Suprapubic skin (tissue), 4 donors: Measurements from ENCODE around the gene SIN3B. TPM values are rescaled to one million over a fixed set of nuclear protein-coding genes. Genes with fewer than 3 reads are reported as not detected.
A peak's percentile ranks its signal among the peaks of the same experiment; 100 is the strongest.

ENCODE experiments used
- DNase-seq, 2 donors: peaks; one replicate each; pipeline ENCODE4 v3.0.0-alpha.2; 2019; ENCODE audit warnings: low spot score in 2 of 2
- H3K27ac ChIP-seq: fragments of 200-600 bp; sonication (generic); one replicate; pipeline ENCODE4 v1.5.1; 2019
- H3K27me3 ChIP-seq: fragments of 200-600 bp; sonication (generic); one replicate; pipeline ENCODE4 v1.5.1; 2019
- H3K36me3 ChIP-seq: fragments of 200-600 bp; sonication (generic); one replicate; pipeline ENCODE4 v1.5.1; 2019
- H3K4me1 ChIP-seq: fragments of 200-600 bp; sonication (generic); one replicate; pipeline ENCODE4 v1.5.1; 2019
- H3K4me3 ChIP-seq: fragments of 200-600 bp; sonication (generic); one replicate; pipeline ENCODE4 v1.5.1; 2019; ENCODE audit warnings: mild to moderate bottlenecking
- H3K9me3 ChIP-seq: fragments of 200-600 bp; sonication (generic); one replicate; pipeline ENCODE4 v1.5.1; 2019
- EP300 ChIP-seq: sonication (generic); formaldehyde crosslinking; IDR thresholded peaks from one replicate; pipeline ENCODE4 v1.6.1; 2017; ENCODE audit warnings: antibody characterized with exemption
- POLR2A ChIP-seq, 2 donors: fragments of 450-650 bp; IDR thresholded peaks; one replicate each; pipeline ENCODE4 v1.6.1; 2017; ENCODE audit warnings: antibody characterized with exemption in 2 of 2, mild to moderate bottlenecking in 2 of 2, moderate library complexity in 2 of 2
- POLR2AphosphoS5 ChIP-seq, 3 donors: sonication (generic); formaldehyde crosslinking; IDR thresholded peaks; one replicate each; pipeline ENCODE4 v1.6.1; 2017; ENCODE audit warnings: antibody characterized with exemption in 3 of 3
- WGBS: methylation state at CpG from one replicate; pipeline ENCODE4 v1.1.5; 2018; 5-methylcytosine and 5-hydroxymethylcytosine counted together
- total RNA-seq, 4 donors: library from RNA; depleted of rRNA; stranded (reverse); fragments of >200 nt; gene quantifications; one replicate each; pipeline ENCODE4 v1.1.0, GENCODE V29; 2016
- TF ChIP-seq, protein P1 (sequence below), 2 donors: fragments of 200-600 bp in 1 of 2; fragments of 450-650 bp in 1 of 2; sonication (generic) in 1 of 2; IDR thresholded peaks; one replicate each; pipeline ENCODE4 v1.5.1; 2016 to 2019; ENCODE audit warnings: antibody characterized with exemption in 2 of 2, mild to moderate bottlenecking in 1 of 2, moderate library complexity in 1 of 2

Gene SIN3B
- total RNA-seq, 4 donors from 2014 or later, result 32.1 to 122 (median 39.4) TPM

DNA sequence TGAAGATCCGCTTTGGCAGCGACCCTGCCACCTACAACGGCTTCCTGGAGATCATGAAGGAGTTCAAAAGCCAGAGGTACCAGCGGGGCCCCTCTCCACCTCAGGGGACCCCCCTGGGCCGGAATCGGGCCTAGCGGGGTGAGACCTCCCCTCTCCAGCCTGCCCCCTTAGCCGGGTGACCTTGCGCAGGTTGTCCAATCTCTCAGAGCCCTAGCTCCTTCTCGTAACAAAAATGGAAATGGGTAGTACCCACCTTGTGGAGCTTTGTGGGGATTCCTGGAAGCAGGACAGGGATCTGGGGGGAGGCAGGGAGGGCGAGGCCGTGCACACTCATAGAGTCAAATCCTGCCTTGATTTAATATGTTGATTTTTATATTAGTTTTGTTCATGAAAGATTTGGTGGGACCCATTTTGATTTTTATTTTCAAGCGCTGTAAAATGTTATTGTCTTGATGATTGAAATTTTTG, 658 bp downstream of the SIN3B start:
- DNase-seq, result no peak
- peak overlapping the region; percentile 78 for H3K27ac ChIP-seq
- TF ChIP-seq POLR2A (IDR thresholded peaks at IDR 0.05) (no peak), POLR2AphosphoS5 (IDR thresholded peaks at IDR 0.05) (no peak), EP300 (no peak)
- TF ChIP-seq, protein P1, sequence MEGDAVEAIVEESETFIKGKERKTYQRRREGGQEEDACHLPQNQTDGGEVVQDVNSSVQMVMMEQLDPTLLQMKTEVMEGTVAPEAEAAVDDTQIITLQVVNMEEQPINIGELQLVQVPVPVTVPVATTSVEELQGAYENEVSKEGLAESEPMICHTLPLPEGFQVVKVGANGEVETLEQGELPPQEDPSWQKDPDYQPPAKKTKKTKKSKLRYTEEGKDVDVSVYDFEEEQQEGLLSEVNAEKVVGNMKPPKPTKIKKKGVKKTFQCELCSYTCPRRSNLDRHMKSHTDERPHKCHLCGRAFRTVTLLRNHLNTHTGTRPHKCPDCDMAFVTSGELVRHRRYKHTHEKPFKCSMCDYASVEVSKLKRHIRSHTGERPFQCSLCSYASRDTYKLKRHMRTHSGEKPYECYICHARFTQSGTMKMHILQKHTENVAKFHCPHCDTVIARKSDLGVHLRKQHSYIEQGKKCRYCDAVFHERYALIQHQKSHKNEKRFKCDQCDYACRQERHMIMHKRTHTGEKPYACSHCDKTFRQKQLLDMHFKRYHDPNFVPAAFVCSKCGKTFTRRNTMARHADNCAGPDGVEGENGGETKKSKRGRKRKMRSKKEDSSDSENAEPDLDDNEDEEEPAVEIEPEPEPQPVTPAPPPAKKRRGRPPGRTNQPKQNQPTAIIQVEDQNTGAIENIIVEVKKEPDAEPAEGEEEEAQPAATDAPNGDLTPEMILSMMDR (IDR thresholded peaks at IDR 0.05), result no peak
- peaks cover 31% of the 10 kb centered on the region for H3K4me1 ChIP-seq
- 36% methylated on average over 5 of the region's 13 CpGs for WGBS
- peaks cover 37% of the 10 kb centered on the region for H3K36me3 ChIP-seq
- H3K9me3 ChIP-seq, result no peaks in the 10 kb centered on the region
- H3K4me3 ChIP-seq, result peak overlapping the region; percentile 94
- H3K27me3 ChIP-seq, result no peaks in the 10 kb centered on the region

DNA sequence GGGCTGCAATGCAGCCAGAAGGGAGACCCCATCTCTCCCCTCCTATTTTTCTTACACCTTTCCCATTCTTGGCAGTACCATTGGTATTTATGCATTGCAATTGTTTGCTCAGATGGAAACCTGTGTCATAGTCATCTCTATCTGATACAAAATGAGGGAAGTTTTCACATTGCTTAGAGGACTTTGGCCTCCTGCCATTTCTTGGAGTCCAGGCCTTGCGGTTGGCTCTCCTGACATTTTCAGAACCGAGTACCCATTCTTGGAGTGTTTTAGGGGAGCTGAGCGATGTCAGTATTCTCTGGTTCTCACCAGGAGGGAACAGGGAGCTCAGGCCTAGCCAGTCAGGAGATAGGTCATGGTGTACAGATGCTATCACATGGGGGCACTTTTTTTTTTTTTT, 1.5 kb downstream of the SIN3B start:
- DNase-seq, result no peak
- H3K27ac ChIP-seq, result no peak overlapping the region
- TF ChIP-seq POLR2A (IDR thresholded peaks at IDR 0.05), result no peak
- no peaks in the 10 kb centered on the region for H3K27me3 ChIP-seq
- peak overlapping the region; percentile 94 for H3K4me3 ChIP-seq
- peaks cover 37% of the 10 kb centered on the region for H3K36me3 ChIP-seq
- H3K4me1 ChIP-seq, result peaks cover 23% of the 10 kb centered on the region
- WGBS, result 46% methylated on average over 3 of the region's 3 CpGs
- H3K9me3 ChIP-seq, result no peaks in the 10 kb centered on the region

DNA sequence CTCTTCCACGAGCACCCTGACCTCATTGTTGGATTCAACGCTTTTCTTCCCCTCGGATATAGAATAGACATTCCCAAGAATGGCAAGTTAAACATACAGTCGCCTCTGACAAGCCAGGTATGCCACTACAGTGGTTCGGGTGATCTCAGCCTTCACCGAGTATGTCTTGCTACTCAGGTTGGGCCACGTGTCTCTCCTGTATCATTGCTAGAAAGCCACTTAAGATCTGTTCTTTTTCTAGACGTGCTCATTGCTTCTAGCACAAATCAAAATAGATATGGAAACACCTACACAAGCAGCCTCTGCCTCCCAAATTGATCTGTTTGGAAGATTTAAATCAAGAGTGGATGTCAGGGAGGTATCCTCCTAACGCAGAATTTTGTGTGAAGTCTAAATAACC, 2.3 kb downstream of the SIN3B start:
- H3K36me3 ChIP-seq, result peaks cover 45% of the 10 kb centered on the region
- WGBS, result 93% methylated on average over 9 of the region's 9 CpGs
- no peaks in the 10 kb centered on the region for H3K27me3 ChIP-seq
- no peak for TF ChIP-seq POLR2A (IDR thresholded peaks at IDR 0.05)
- no peak for TF ChIP-seq EP300
- TF ChIP-seq, protein P1 (IDR thresholded peaks at IDR 0.05), result no peak
- TF ChIP-seq POLR2AphosphoS5 (IDR thresholded peaks at IDR 0.05), result no peak
- no peaks in the 10 kb centered on the region for H3K9me3 ChIP-seq
- H3K4me3 ChIP-seq, result no peak overlapping the region
- no peak for DNase-seq
- no peak overlapping the region for H3K27ac ChIP-seq
- H3K4me1 ChIP-seq, result peaks cover 20% of the 10 kb centered on the region

DNA sequence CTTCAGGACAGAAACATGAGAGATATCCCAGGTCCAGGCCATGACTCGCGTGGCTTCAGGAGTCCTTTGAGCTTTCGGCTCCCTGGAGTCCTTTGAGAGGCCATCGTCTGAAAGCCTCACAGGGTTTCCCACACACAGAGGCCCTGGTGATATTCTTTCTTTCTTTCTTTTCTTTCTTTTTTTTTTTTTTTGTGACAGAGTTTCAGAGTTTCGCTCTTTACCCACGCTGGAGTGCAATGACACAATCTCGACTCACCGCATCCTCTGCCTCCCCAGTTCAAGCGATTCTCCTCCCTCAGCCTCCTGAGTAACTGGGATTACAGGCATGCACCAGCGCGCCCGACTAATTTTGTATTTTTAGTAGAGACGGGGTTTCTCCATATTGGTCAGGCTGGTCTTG, 5.5 kb downstream of the SIN3B start:
- no peak for DNase-seq
- 86% methylated on average over 13 of the region's 13 CpGs for WGBS
- Histone ChIP-seq H3K27ac (no peak overlapping the region), H3K4me1 (peaks cover 13% of the 10 kb centered on the region), H3K4me3 (no peak overlapping the region), H3K36me3 (peaks cover 69% of the 10 kb centered on the region), H3K27me3 (no peaks in the 10 kb centered on the region), H3K9me3 (no peaks in the 10 kb centered on the region)
- TF ChIP-seq POLR2A (IDR thresholded peaks at IDR 0.05), result no peak
- no peak for TF ChIP-seq POLR2AphosphoS5 (IDR thresholded peaks at IDR 0.05)
- TF ChIP-seq, protein P1 (IDR thresholded peaks at IDR 0.05), result no peak
- no peak for TF ChIP-seq EP300

DNA sequence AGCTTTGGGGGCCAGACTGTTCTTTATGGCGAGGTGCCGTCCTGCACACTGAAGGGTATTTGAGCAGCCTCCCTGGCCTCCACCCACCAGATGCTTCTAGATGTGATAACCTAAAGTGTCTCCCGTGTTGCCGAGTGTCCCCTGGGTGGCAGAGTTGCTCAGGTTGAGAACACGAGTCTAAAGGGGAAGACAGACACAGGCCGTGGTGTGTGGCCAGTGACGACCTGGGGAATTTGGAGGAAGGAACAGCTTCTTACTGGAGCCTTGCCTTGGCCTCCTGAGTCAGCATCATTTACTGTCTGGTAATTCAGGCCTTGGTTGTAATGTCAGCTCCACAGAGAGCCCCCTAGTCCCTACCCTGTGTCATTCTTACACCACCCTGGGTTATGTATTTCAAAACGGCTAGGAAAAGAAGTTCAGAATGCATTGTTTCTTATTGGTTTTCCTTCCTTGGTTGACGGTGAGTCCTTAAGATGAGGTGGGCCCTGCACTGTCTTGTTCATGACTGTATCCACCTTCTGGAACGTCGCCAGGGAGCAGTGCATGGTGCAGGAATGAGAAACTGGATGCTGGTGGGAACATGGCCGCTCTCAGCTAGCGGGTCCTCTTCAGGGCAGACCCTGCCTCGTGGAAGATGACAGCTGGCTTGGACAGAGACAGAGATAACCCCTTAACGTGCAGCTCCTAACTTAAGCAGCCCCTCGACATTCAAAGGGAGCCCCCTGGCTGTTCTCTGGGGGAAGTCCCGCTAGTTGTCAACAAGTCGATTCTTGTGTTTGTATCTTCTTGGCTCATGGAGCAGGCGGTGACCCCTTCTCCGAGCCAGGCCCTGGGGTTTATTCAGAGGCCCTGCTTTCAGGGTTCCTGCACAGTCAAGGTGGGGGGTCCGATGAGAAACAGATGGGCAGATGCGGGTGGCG, 7.2 kb downstream of the SIN3B start:
- Histone ChIP-seq H3K27ac (no peak overlapping the region), H3K27me3 (no peaks in the 10 kb centered on the region), H3K4me1 (peaks cover 6% of the 10 kb centered on the region), H3K4me3 (no peak overlapping the region), H3K36me3 (peaks cover 76% of the 10 kb centered on the region), H3K9me3 (no peaks in the 10 kb centered on the region)
- TF ChIP-seq POLR2AphosphoS5 (IDR thresholded peaks at IDR 0.05) (no peak), EP300 (no peak), POLR2A (IDR thresholded peaks at IDR 0.05) (no peak)
- TF ChIP-seq, protein P1 (IDR thresholded peaks at IDR 0.05), result no peak
- WGBS, result 61% methylated on average over 22 of the region's 23 CpGs
- DNase-seq, result no peak
